ENCODE data around the gene TEKT1. TPM values are rescaled to one million over a fixed set of nuclear protein-coding genes. Genes with fewer than 3 reads are reported as not detected.
"Not testable (repeated sequence)": the region's sequence is repeated elsewhere in the genome, so short reads cannot be mapped to it uniquely, and the experiment has no call there.

TEKT1 gene
- 0.69 TPM for polyA plus RNA-seq (2013)

DNA sequence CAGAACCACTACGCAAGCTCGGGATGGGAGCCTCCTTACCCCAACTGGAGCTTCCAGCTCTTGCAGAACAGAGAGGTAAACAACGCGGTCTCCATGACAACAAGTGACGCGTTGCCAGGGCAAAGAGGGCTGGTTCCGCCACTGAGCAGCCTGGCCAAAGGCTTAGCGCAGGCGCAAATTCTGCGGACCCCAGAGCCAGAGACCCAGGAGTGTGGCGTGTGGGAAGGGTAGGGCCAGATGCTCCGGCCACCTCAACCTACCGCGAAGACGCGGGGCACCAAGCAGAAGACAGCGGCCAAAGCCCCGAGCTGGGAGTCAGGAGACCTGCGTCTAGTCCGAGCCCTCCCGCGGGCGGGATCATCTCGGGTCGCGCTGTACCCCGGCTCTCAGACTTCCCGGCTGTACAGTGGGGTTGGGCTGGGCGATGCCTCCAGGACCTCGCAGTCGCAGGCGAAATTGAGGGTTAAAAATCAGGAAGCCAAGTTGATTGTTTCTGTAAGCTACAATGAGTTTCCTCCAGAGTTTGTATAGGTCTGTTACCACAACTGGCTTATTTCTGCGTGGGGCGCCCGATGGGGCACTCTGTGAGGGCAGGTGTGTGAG is at the start of gene TEKT1:
TEKT1 (minus strand) TSS at position 69 of the 603 bp plus-strand sequence. CDS start 1,353 bp downstream, outside the sequence.
- Histone ChIP-seq H3K27ac (ENCODE audit: insufficient read depth in 1 of 2, low read depth in 1 of 2, low read length in 2 of 2, poor library complexity in 1 of 2, severe bottlenecking in 2 of 2) (peak within 1 kb of the TSS in 1 of 2 experiments; percentile 38), H3K4me1 (ENCODE audit: control extremely low read depth in 1 of 4, control insufficient read depth in 4 of 4, insufficient read depth in 4 of 4, low read length in 3 of 4) (peaks cover 2 to 16% (median 12%) of the 10 kb centered on the region in 4 experiments), H3K27me3 (replicated peaks in 2 of 5; ENCODE audit: control insufficient read depth in 4 of 5, insufficient read depth in 5 of 5, low read length in 4 of 5) (peaks cover 18 to 28% (median 24%) of the 10 kb centered on the region in 5 experiments), H3K4me3 (ENCODE audit: control insufficient read depth in 1 of 7, extremely low read depth in 1 of 7, insufficient read depth in 4 of 7, low read depth in 2 of 7, low read length in 6 of 7) (peak within 1 kb of the TSS in 6 of 7 experiments; percentile 37 to 80 (median 62)), H3K36me3 (ENCODE audit: control insufficient read depth in 4 of 4, insufficient read depth in 4 of 4, low read length in 3 of 4) (no peaks in the 10 kb centered on the region), H3K9me3 (ENCODE audit: control extremely low read depth in 1 of 5, control insufficient read depth in 4 of 5, insufficient read depth in 2 of 5, low read depth in 1 of 5, low read length in 4 of 5) (no peaks in the 10 kb centered on the region)
- DNase-seq: peak; percentile 93 to 94 (median 93)
- ChIA-PET POLR2A (no interaction called here), CTCF (interaction anchor here (0.7 to 1.0 kb wide), 3 partner anchors 11 to 168 kb away, joined by 3 to 5 read pairs (median 4); no protein-coding TSS in a partner anchor)
- WGBS (ENCODE audit: insufficient coverage): under 1% methylated on average over 30 of the region's 35 CpGs

DNA sequence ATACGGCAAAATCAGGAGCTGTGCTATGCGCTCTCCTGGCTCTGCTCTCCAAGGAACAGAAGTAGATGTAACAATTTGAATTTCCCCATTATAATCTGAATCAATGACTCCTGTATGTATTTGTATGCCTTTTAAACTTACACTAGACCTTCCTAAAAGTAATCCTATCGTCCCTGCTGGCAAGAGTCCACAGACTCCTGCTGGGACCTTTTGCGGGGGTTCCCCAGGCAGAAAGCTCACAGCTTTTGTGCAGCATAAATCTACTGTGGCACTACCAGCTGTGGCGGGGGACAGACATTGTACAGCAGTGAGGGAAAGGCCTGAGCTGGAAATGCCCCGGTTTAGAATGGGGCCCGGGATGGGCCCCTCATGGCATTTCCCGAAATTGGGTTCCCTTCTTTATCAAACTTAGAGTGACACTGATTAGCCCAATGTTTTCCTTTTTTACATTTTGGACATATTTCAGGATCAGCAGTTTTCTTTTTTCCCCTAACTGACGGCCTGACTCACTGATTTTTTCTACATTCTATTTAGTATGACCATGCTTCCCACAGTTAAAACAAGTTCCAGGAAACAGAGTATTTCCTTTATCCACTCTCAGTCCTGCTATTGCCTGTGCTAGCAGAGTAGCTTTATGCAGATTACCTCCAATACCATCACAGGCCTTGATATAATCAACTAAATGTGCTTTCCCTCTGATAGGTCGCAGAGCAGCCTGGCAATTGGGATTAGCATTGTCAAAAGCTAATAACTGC is 47.9 kb upstream of the TEKT1 start:
- H3K36me3 ChIP-seq (ENCODE audit: control insufficient read depth in 4 of 4, insufficient read depth in 4 of 4, low read length in 3 of 4); POLR2A ChIA-PET; H3K9me3 ChIP-seq (ENCODE audit: control extremely low read depth in 1 of 5, control insufficient read depth in 4 of 5, insufficient read depth in 2 of 5, low read depth in 1 of 5, low read length in 4 of 5); H3K27me3 ChIP-seq (replicated peaks in 2 of 5; ENCODE audit: control insufficient read depth in 4 of 5, insufficient read depth in 5 of 5, low read length in 4 of 5); H3K4me3 ChIP-seq (ENCODE audit: control insufficient read depth in 1 of 7, extremely low read depth in 1 of 7, insufficient read depth in 4 of 7, low read depth in 2 of 7, low read length in 6 of 7); H3K27ac ChIP-seq (ENCODE audit: insufficient read depth in 1 of 2, low read depth in 1 of 2, low read length in 2 of 2, poor library complexity in 1 of 2, severe bottlenecking in 2 of 2); H3K4me1 ChIP-seq (ENCODE audit: control extremely low read depth in 1 of 4, control insufficient read depth in 4 of 4, insufficient read depth in 4 of 4, low read length in 3 of 4): not testable (repeated sequence)
- DNase-seq: peak in 1 of 3 donors; percentile 26
- 75% methylated on average over 4 of the region's 10 CpGs for WGBS (ENCODE audit: insufficient coverage)
- CTCF ChIA-PET: interaction anchor here (1.1 to 3.0 kb wide), 7 partner anchors 10 to 130 kb away, joined by 3 to 14 read pairs (median 4); no protein-coding TSS in a partner anchor

DNA sequence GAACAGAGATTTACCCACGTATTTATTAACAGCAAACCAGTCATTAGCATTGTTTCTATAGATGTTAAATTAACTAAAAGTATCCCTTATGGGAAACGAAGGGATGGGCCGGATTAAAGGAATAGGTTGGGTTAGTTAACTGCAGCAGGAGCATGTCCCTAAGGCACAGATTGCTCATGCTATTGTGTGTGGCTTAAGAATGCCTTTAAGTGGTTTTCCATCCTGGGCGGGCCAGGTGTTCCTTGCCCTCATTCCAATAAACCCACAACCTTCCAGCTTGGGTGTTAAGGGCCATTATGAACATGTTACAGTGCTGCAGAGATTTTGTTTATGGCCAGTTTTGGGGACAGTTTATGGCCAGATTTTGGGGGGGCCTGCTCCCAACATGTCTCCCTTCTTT is 43.7 kb upstream of the TEKT1 start:
- WGBS (ENCODE audit: insufficient coverage): 100% methylated on average over 2 of the region's 4 CpGs
- H3K9me3 ChIP-seq (ENCODE audit: control extremely low read depth in 1 of 5, control insufficient read depth in 4 of 5, insufficient read depth in 2 of 5, low read depth in 1 of 5, low read length in 4 of 5); H3K4me1 ChIP-seq (ENCODE audit: control extremely low read depth in 1 of 4, control insufficient read depth in 4 of 4, insufficient read depth in 4 of 4, low read length in 3 of 4); POLR2A ChIA-PET; H3K4me3 ChIP-seq (ENCODE audit: control insufficient read depth in 1 of 7, extremely low read depth in 1 of 7, insufficient read depth in 4 of 7, low read depth in 2 of 7, low read length in 6 of 7); DNase-seq; H3K36me3 ChIP-seq (ENCODE audit: control insufficient read depth in 4 of 4, insufficient read depth in 4 of 4, low read length in 3 of 4); H3K27ac ChIP-seq (ENCODE audit: insufficient read depth in 1 of 2, low read depth in 1 of 2, low read length in 2 of 2, poor library complexity in 1 of 2, severe bottlenecking in 2 of 2); H3K27me3 ChIP-seq (replicated peaks in 2 of 5; ENCODE audit: control insufficient read depth in 4 of 5, insufficient read depth in 5 of 5, low read length in 4 of 5): not testable (repeated sequence)
- CTCF ChIA-PET: interaction anchor here (0.9 kb wide), 1 partner anchor 22 kb away, joined by 3 read pairs; no protein-coding TSS in a partner anchor

DNA sequence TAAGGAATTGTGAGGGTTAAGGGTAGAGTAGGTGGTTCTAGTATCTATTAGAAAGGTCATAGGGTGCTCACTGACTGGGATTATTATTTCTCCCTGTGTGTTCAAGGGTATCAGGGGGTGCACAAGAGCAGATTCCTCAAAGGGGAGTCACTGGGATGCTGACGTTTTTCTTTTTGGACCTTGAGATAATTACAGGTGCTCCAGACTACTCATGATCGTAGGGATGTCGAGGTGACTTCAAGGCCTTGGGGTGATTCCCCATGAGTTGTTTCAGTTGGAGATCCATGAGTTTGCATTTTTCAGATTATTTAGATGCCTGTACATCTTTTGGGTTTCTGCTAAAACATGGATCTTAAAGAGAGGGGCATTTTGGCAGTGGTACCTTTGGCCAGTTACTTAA is 41.4 kb upstream of the TEKT1 start:
- DNase-seq: no peak
- 96% methylated on average over 3 of the region's 3 CpGs for WGBS (ENCODE audit: insufficient coverage)
- no peak overlapping the region for H3K4me3 ChIP-seq (ENCODE audit: control insufficient read depth in 1 of 7, extremely low read depth in 1 of 7, insufficient read depth in 4 of 7, low read depth in 2 of 7, low read length in 6 of 7)
- peaks cover 0 to 3% (median 0%) of the 10 kb centered on the region in 5 experiments for H3K27me3 ChIP-seq (replicated peaks in 2 of 5; ENCODE audit: control insufficient read depth in 4 of 5, insufficient read depth in 5 of 5, low read length in 4 of 5)
- no peak overlapping the region for H3K27ac ChIP-seq (ENCODE audit: insufficient read depth in 1 of 2, low read depth in 1 of 2, low read length in 2 of 2, poor library complexity in 1 of 2, severe bottlenecking in 2 of 2)
- ChIA-PET CTCF (no interaction called here), POLR2A (no interaction called here)
- no peaks in the 10 kb centered on the region for H3K36me3 ChIP-seq (ENCODE audit: control insufficient read depth in 4 of 4, insufficient read depth in 4 of 4, low read length in 3 of 4)
- H3K4me1 ChIP-seq (ENCODE audit: control extremely low read depth in 1 of 4, control insufficient read depth in 4 of 4, insufficient read depth in 4 of 4, low read length in 3 of 4): no peaks in the 10 kb centered on the region
- H3K9me3 ChIP-seq (ENCODE audit: control extremely low read depth in 1 of 5, control insufficient read depth in 4 of 5, insufficient read depth in 2 of 5, low read depth in 1 of 5, low read length in 4 of 5): no peaks in the 10 kb centered on the region

DNA sequence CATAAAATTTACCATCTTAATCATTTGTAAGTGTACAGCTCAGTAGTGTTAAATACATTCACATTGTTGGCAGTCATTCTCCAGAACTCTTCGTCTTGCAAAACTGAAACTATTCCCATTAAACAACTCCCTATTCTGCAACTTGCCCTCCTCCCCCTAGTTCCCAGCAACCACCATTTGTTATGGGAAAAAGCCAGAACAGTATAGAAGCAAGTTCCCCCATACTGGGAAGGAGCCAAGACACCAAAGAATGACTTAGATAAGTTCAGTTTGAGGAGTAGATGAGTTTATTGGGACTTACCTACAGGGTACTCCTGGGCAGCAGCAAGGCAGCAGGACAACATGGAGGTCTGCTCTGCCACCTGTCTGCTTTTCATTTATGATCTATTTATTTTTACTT is 39.3 kb upstream of the TEKT1 start:
- ChIA-PET CTCF (no interaction called here), POLR2A (no interaction called here)
- H3K4me1 ChIP-seq (ENCODE audit: control extremely low read depth in 1 of 4, control insufficient read depth in 4 of 4, insufficient read depth in 4 of 4, low read length in 3 of 4): no peaks in the 10 kb centered on the region
- H3K27me3 ChIP-seq (replicated peaks in 2 of 5; ENCODE audit: control insufficient read depth in 4 of 5, insufficient read depth in 5 of 5, low read length in 4 of 5): peaks cover 0 to 3% (median 0%) of the 10 kb centered on the region in 5 experiments
- WGBS (ENCODE audit: insufficient coverage): no CpG with 5 or more reads among the region's 1 CpG
- H3K36me3 ChIP-seq (ENCODE audit: control insufficient read depth in 4 of 4, insufficient read depth in 4 of 4, low read length in 3 of 4): no peaks in the 10 kb centered on the region
- DNase-seq: no peak
- H3K27ac ChIP-seq (ENCODE audit: insufficient read depth in 1 of 2, low read depth in 1 of 2, low read length in 2 of 2, poor library complexity in 1 of 2, severe bottlenecking in 2 of 2): no peak overlapping the region
- no peaks in the 10 kb centered on the region for H3K9me3 ChIP-seq (ENCODE audit: control extremely low read depth in 1 of 5, control insufficient read depth in 4 of 5, insufficient read depth in 2 of 5, low read depth in 1 of 5, low read length in 4 of 5)
- no peak overlapping the region for H3K4me3 ChIP-seq (ENCODE audit: control insufficient read depth in 1 of 7, extremely low read depth in 1 of 7, insufficient read depth in 4 of 7, low read depth in 2 of 7, low read length in 6 of 7)

DNA sequence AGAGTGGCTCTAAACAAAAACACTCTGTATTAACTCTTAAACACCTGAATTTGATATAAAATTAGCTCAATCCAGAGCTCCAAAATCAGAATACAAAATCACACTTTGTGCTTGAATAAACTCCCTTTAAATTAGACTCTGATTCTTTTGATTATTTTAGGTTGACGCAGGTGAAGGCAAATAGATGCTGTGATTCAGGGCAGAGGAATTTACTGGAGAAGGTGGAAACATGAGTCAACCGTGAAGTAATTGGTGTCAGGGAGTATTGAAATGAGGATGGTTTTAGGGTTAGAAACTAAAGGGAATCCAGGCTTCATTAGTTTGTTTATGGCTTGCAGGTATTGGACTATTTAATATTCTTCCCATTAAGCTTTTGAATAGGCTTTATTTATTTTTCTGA is 37.1 kb upstream of the TEKT1 start:
- H3K27me3 ChIP-seq (replicated peaks in 2 of 5; ENCODE audit: control insufficient read depth in 4 of 5, insufficient read depth in 5 of 5, low read length in 4 of 5): peaks cover 0 to 3% (median 0%) of the 10 kb centered on the region in 5 experiments
- WGBS (ENCODE audit: insufficient coverage): 95% methylated on average over 2 of the region's 2 CpGs
- no peak for DNase-seq
- H3K4me1 ChIP-seq (ENCODE audit: control extremely low read depth in 1 of 4, control insufficient read depth in 4 of 4, insufficient read depth in 4 of 4, low read length in 3 of 4): no peaks in the 10 kb centered on the region
- ChIA-PET POLR2A (no interaction called here), CTCF (interaction anchor here (1.1 to 1.9 kb wide), 5 partner anchors 10 to 155 kb away, joined by 3 to 8 read pairs (median 3); no protein-coding TSS in a partner anchor)
- no peak overlapping the region for H3K27ac ChIP-seq (ENCODE audit: insufficient read depth in 1 of 2, low read depth in 1 of 2, low read length in 2 of 2, poor library complexity in 1 of 2, severe bottlenecking in 2 of 2)
- no peaks in the 10 kb centered on the region for H3K9me3 ChIP-seq (ENCODE audit: control extremely low read depth in 1 of 5, control insufficient read depth in 4 of 5, insufficient read depth in 2 of 5, low read depth in 1 of 5, low read length in 4 of 5)
- no peak overlapping the region for H3K4me3 ChIP-seq (ENCODE audit: control insufficient read depth in 1 of 7, extremely low read depth in 1 of 7, insufficient read depth in 4 of 7, low read depth in 2 of 7, low read length in 6 of 7)
- H3K36me3 ChIP-seq (ENCODE audit: control insufficient read depth in 4 of 4, insufficient read depth in 4 of 4, low read length in 3 of 4): no peaks in the 10 kb centered on the region

DNA sequence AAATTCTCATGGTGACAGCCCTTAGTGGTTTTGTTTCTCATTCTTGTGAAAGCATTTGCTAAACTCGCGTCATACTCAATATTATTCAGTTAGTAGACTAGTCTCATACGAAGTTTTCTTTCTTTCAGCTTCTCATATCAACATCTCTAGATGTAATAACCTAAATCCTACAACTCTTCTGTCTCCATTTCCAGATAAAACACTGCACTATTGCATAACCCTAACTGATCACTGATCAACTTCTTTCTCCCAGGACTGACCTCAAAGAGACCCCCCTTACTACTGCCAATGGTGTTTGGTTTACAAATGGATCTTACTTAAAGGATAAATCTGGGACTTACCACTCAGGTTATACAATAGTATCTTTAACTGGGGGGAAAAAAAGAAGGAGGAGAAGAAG is 36.3 kb upstream of the TEKT1 start:
- Histone ChIP-seq H3K36me3 (ENCODE audit: control insufficient read depth in 4 of 4, insufficient read depth in 4 of 4, low read length in 3 of 4) (no peaks in the 10 kb centered on the region), H3K9me3 (ENCODE audit: control extremely low read depth in 1 of 5, control insufficient read depth in 4 of 5, insufficient read depth in 2 of 5, low read depth in 1 of 5, low read length in 4 of 5) (no peaks in the 10 kb centered on the region), H3K4me3 (ENCODE audit: control insufficient read depth in 1 of 7, extremely low read depth in 1 of 7, insufficient read depth in 4 of 7, low read depth in 2 of 7, low read length in 6 of 7) (no peak overlapping the region), H3K27ac (ENCODE audit: insufficient read depth in 1 of 2, low read depth in 1 of 2, low read length in 2 of 2, poor library complexity in 1 of 2, severe bottlenecking in 2 of 2) (no peak overlapping the region), H3K27me3 (replicated peaks in 2 of 5; ENCODE audit: control insufficient read depth in 4 of 5, insufficient read depth in 5 of 5, low read length in 4 of 5) (no peaks in the 10 kb centered on the region), H3K4me1 (ENCODE audit: control extremely low read depth in 1 of 4, control insufficient read depth in 4 of 4, insufficient read depth in 4 of 4, low read length in 3 of 4) (no peaks in the 10 kb centered on the region)
- WGBS (ENCODE audit: insufficient coverage): 90% methylated on average over 2 of the region's 3 CpGs
- ChIA-PET CTCF (interaction anchor here (1.1 to 1.9 kb wide), 4 partner anchors 13 to 156 kb away, joined by 3 to 8 read pairs (median 4); no protein-coding TSS in a partner anchor), POLR2A (no interaction called here)
- no peak for DNase-seq

Data from common myeloid progenitor, CD34-positive (primary cell).